ENCODE measurements around the gene ACOT6. TPM values are rescaled to one million over a fixed set of nuclear protein-coding genes. Genes with fewer than 3 reads are reported as not detected.
"Not testable (repeated sequence)": the region's sequence is repeated elsewhere in the genome, so short reads cannot be mapped to it uniquely, and the experiment has no call there.

ACOT6 gene
- total RNA-seq, 1 donor = not detected

DNA sequence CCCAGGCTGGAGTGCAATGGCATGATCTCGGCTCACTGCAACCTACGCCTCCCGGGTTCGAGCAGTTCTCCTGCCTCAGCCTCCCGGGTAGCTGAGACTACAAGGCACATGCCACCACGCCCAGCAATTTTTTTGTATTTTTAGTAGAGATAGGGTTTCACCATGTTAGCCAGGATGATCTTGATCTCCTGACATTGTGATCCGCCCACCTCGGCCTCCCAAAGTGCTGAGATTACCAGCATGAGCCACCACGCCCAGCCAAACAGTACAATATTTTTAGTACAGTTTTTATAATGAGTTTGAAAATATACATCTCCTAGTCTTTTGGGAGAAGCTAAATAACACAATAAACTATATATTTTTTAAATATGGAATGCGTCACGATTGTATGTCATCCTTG lies 46.9 kb downstream of the ACOT6 start:
- not testable (repeated sequence) for H3K4me1 ChIP-seq (ENCODE audit: insufficient read depth, low read length); H3K9me3 ChIP-seq (ENCODE audit: low read depth, low read length); H3K27me3 ChIP-seq (ENCODE audit: insufficient read depth, low read length); H3K4me3 ChIP-seq (ENCODE audit: low read length)

GRCh38 chr14:73660511-73660910 lies 48.2 kb downstream of the ACOT6 start:
- H3K4me3 ChIP-seq (ENCODE audit: low read length) = no peak overlapping the region
- no peaks in the 10 kb centered on the region for H3K27me3 ChIP-seq (ENCODE audit: insufficient read depth, low read length)
- H3K4me1 ChIP-seq (ENCODE audit: insufficient read depth, low read length) = no peaks in the 10 kb centered on the region
- no peaks in the 10 kb centered on the region for H3K9me3 ChIP-seq (ENCODE audit: low read depth, low read length)

DNA sequence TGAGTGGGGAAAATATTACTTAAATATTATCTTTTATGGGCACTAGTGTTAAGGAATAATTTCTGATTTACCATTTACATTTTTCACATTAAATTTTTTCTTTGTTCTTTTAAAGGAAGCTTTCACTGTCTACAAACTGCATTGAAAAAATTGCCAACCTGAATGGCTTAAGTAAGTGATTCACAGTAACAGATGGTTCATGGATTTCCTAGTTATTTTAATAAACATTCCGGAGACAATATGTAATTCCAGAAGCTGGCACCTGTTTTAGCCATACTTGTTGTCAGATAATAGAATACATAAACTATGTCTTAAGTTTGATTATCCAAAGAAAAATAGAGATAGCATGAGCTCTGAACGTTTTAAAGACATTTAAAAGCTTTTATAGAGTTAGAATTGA lies 49.6 kb downstream of the ACOT6 start:
- Histone ChIP-seq H3K27me3 (ENCODE audit: insufficient read depth, low read length) (no peaks in the 10 kb centered on the region), H3K4me1 (ENCODE audit: insufficient read depth, low read length) (no peaks in the 10 kb centered on the region), H3K4me3 (ENCODE audit: low read length) (no peak overlapping the region), H3K9me3 (ENCODE audit: low read depth, low read length) (no peaks in the 10 kb centered on the region)

DNA sequence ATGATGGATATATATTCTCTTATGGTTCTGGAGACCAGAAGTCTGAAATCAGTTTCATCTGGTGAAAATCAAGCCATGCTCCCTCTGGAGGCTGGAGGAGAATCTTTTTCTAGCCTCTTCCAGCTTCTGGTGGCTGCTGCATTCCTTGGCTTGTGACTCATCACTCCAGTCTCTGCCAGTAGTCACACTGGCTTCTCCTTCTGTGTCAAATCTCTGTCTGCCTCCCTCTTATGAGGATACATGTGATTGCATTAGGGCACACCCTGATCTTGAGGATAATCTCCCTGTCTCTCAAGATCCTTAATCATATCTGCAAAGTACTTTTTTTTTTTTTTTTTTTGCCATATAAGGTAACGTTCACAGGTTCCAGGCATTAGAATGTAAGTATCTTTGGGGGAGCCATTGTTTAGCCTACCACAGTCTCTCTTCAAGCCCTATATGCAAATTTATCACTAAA lies 50.2 kb downstream of the ACOT6 start:
- no peaks in the 10 kb centered on the region for H3K9me3 ChIP-seq (ENCODE audit: low read depth, low read length)
- H3K4me1 ChIP-seq (ENCODE audit: insufficient read depth, low read length) = no peaks in the 10 kb centered on the region
- H3K27me3 ChIP-seq (ENCODE audit: insufficient read depth, low read length) = no peaks in the 10 kb centered on the region
- no peak overlapping the region for H3K4me3 ChIP-seq (ENCODE audit: low read length)

DNA sequence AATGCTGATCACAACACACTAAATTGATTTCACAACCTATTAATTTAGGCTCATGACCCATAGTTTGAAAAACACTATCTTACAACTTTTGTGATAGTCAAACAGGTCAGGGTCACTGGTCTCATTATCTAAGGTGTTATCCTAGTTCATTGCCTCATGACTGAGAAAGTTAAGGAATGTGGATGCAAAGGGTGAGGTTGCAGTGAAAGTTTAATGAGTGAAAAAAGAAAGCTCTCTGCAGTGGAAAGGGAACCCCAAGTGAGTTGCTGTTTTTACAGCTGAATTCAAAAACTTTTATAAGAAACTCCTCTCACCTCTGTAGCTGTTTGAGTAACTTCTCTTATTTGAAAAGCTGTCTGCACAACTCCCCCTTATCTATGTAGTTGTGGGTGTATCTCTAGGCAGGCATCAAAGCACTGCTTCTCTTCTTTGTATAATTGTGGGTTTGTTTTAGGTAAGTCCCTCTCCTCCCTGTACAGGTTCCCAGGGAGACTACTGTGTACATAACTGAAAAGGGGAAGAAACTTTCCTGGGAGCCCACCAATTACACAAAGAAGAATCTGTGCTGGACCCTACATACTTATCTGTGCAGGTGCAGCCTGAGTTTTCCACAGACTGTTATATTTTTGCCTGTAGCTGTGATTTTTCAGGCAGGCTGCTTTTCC lies 51.4 kb downstream of the ACOT6 start:
- no peaks in the 10 kb centered on the region for H3K9me3 ChIP-seq (ENCODE audit: low read depth, low read length)
- H3K4me3 ChIP-seq (ENCODE audit: low read length) = no peak overlapping the region
- H3K4me1 ChIP-seq (ENCODE audit: insufficient read depth, low read length) = no peaks in the 10 kb centered on the region
- H3K27me3 ChIP-seq (ENCODE audit: insufficient read depth, low read length) = no peaks in the 10 kb centered on the region

- no peaks in the 10 kb centered on the region for H3K27me3 ChIP-seq (ENCODE audit: insufficient read depth, low read length)
- no peak overlapping the region for H3K4me3 ChIP-seq (ENCODE audit: low read length)
Observed at GRCh38 chr14:73665130-73665529, 52.8 kb downstream of the ACOT6 start.

DNA sequence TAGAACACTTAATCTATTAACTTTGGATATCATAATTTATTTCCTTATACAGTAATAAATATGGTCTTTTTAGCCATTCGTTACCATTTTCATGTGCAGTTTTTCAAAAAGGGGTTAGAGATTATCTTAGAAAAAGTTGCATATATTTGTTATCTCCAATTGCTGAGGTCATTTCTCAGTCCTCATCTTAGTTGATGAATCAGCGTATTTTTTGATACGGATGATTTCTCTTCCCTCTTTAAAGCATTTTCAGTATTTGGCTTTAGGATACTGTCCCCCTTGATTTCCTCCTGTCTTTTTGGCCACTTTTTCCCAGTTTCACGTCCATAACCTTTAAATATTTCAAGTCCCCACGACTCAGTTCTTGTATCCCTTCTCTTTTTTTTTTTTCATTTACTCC lies 54.3 kb downstream of the ACOT6 start:
- Histone ChIP-seq H3K4me1 (ENCODE audit: insufficient read depth, low read length) (no peaks in the 10 kb centered on the region), H3K9me3 (ENCODE audit: low read depth, low read length) (no peaks in the 10 kb centered on the region), H3K27me3 (ENCODE audit: insufficient read depth, low read length) (no peaks in the 10 kb centered on the region), H3K4me3 (ENCODE audit: low read length) (no peak overlapping the region)

More at GRCh38 chr14:73665130-73665529, 52.8 kb downstream of the ACOT6 start:
- Histone ChIP-seq H3K9me3 (ENCODE audit: low read depth, low read length) (no peaks in the 10 kb centered on the region), H3K4me1 (ENCODE audit: insufficient read depth, low read length) (no peaks in the 10 kb centered on the region)

- H3K4me3 ChIP-seq (ENCODE audit: low read length) = no peak overlapping the region
- H3K9me3 ChIP-seq (ENCODE audit: low read depth, low read length) = no peaks in the 10 kb centered on the region
- H3K27me3 ChIP-seq (ENCODE audit: insufficient read depth, low read length) = no peaks in the 10 kb centered on the region
- H3K4me1 ChIP-seq (ENCODE audit: insufficient read depth, low read length) = no peaks in the 10 kb centered on the region
Observed at GRCh38 chr14:73667854-73668253, 55.5 kb downstream of the ACOT6 start.

Other genes with a start within 250 kb of the ACOT6 start
- 41.1 TPM for gene NUMB, start 154.0 kb upstream of the ACOT6 start, total RNA-seq
- 32.2 TPM for gene RIOX1, start 121.6 kb upstream of the ACOT6 start, total RNA-seq
- gene ACOT1, start 75.4 kb upstream of the ACOT6 start, total RNA-seq = 0.73 TPM
- gene HEATR4, start 53.6 kb upstream of the ACOT6 start, total RNA-seq = 0.10 TPM
- gene ACOT2, start 43.3 kb upstream of the ACOT6 start, total RNA-seq = 12.9 TPM
- gene ACOT4, start 20.6 kb upstream of the ACOT6 start, total RNA-seq = 0.42 TPM
- gene DNAL1, start 32.5 kb downstream of the ACOT6 start, total RNA-seq = 1.5 TPM
- gene PNMA1, start 101.9 kb downstream of the ACOT6 start, total RNA-seq = 23.2 TPM
- gene PTGR2, start 239.3 kb downstream of the ACOT6 start, total RNA-seq = 0.63 TPM